ENCODE results near the gene DUSP28. TPM values are rescaled to one million over a fixed set of nuclear protein-coding genes. Genes with fewer than 3 reads are reported as not detected.
A peak's percentile ranks its signal among the peaks of the same experiment; 100 is the strongest.

The DUSP28 gene
- total and polyA plus RNA-seq, 2 of the 13 experiments (the other 11 are each of a cell fraction or from before 2014, with no cell fraction given): 5.2 to 8.6 TPM

GRCh38 chr2:240567872-240568677 lies 7.9 kb downstream of the DUSP28 start, which contains the start of gene RNPEPL1 (continued):
- TF ChIP-seq SMAD1 (CRISPR knock-in tag; IDR thresholded peaks at IDR 0.05; ENCODE audit: borderline replicate concordance, low read depth): no peak
- no peak for TF ChIP-seq SOX13 (IDR thresholded peaks at IDR 0.05)
- TF ChIP-seq SOX13 (CRISPR knock-in tag; conservative IDR thresholded peaks at IDR 0.05 in 1 of 2, IDR thresholded peaks at IDR 0.05 in 1 of 2): no peak
- TF ChIP-seq POLR2G (IDR thresholded peaks at IDR 0.05; ENCODE audit: low read depth, low read length): no peak; the same call in 1 of the 2 replicates
- TF ChIP-seq YEATS2 (CRISPR knock-in tag; IDR thresholded peaks at IDR 0.05; ENCODE audit: borderline replicate concordance): no peak
- TF ChIP-seq ZNF256 (CRISPR knock-in tag; conservative IDR thresholded peaks at IDR 0.05): no peak
- TF ChIP-seq AGO2 (optimal IDR thresholded peaks at IDR 0.05; ENCODE audit: low read depth, low read length): no peak
- TF ChIP-seq ELF1 (CRISPR knock-in tag; IDR thresholded peaks at IDR 0.05): no peak
- TF ChIP-seq MZF1 (CRISPR knock-in tag; IDR thresholded peaks at IDR 0.05; ENCODE audit: borderline replicate concordance): no peak
- no peak for TF ChIP-seq NCOA2 (CRISPR knock-in tag; IDR thresholded peaks at IDR 0.05)
- no peak; the same call in 1 of the 2 replicates for TF ChIP-seq FOXK1 (CRISPR knock-in tag; IDR thresholded peaks at IDR 0.05; ENCODE audit: borderline replicate concordance, low read depth)
- peak; percentile 58 for TF ChIP-seq MXD4 (CRISPR knock-in tag; IDR thresholded peaks at IDR 0.05)
- TF ChIP-seq ARID3A (IDR thresholded peaks at IDR 0.05; ENCODE audit: low read depth, low read length): no peak
- no peak for TF ChIP-seq ZMAT5 (CRISPR knock-in tag; IDR thresholded peaks at IDR 0.05; ENCODE audit: borderline replicate concordance, low read depth)
- TF ChIP-seq THAP8 (CRISPR knock-in tag; IDR thresholded peaks at IDR 0.05; ENCODE audit: borderline replicate concordance): no peak
- TF ChIP-seq HNF1A (IDR thresholded peaks at IDR 0.05; ENCODE audit: low read depth): no peak
- no peak for TF ChIP-seq HNF1A (CRISPR knock-in tag; IDR thresholded peaks at IDR 0.05; ENCODE audit: borderline replicate concordance)
